NCI-H748 (cell line): ENCODE results near the gene ANKRD60.

Experiments used
- DNase-seq: peaks from one replicate; lab custom pipeline; 2025; ENCODE audit not compliant: unreplicated experiment; lab: John Stamatoyannopoulos, UW

ANKRD60 gene

GRCh38 chr20:58228484-58229197 is at the start of gene ANKRD60:
ANKRD60 (minus strand) TSS chr20:58228653; CDS start chr20:58228653, 0 bp downstream.
- DNase-seq = peak; percentile 82

- no peak for DNase-seq
These were observed 49.4 kb upstream of the ANKRD60 start for GRCh38 chr20:58277578-58278472.

GRCh38 chr20:58277107-58277506 is 48.7 kb upstream of the ANKRD60 start:
- no peak for DNase-seq

GRCh38 chr20:58274384-58274783 is 45.9 kb upstream of the ANKRD60 start:
- no peak for DNase-seq

- DNase-seq = peak; percentile 24
These were observed 43.3 kb upstream of the ANKRD60 start for GRCh38 chr20:58271606-58272351.

- DNase-seq = no peak
These were observed 40.6 kb upstream of the ANKRD60 start for GRCh38 chr20:58268936-58269619.

GRCh38 chr20:58268421-58268821 is 40.0 kb upstream of the ANKRD60 start:
- DNase-seq = no peak

GRCh38 chr20:58267389-58268215 is 39.1 kb upstream of the ANKRD60 start:
- no peak for DNase-seq

- DNase-seq = no peak
These were observed 35.8 kb upstream of the ANKRD60 start for GRCh38 chr20:58264271-58264670.

- no peak for DNase-seq
These were observed 33.2 kb upstream of the ANKRD60 start for GRCh38 chr20:58261660-58262059.

GRCh38 chr20:58260006-58260405 is 31.6 kb upstream of the ANKRD60 start:
- DNase-seq = no peak

- no peak for DNase-seq
These were observed 28.4 kb upstream of the ANKRD60 start for GRCh38 chr20:58256842-58257241.

GRCh38 chr20:58256307-58256706 is 27.9 kb upstream of the ANKRD60 start:
- DNase-seq = no peak

GRCh38 chr20:58254890-58255289 is 26.4 kb upstream of the ANKRD60 start:
- DNase-seq = no peak

- no peak for DNase-seq
These were observed 23.6 kb upstream of the ANKRD60 start for GRCh38 chr20:58251979-58252591.

GRCh38 chr20:58251348-58251978 is 23.0 kb upstream of the ANKRD60 start:
- DNase-seq = no peak

- no peak for DNase-seq
These were observed 17.9 kb upstream of the ANKRD60 start for GRCh38 chr20:58246346-58246745.

GRCh38 chr20:58245931-58246330 is 17.5 kb upstream of the ANKRD60 start:
- DNase-seq = no peak
